Heart right ventricle (tissue), 16 donors: ENCODE results near the gene KIF24. TPM values are rescaled to one million over a fixed set of nuclear protein-coding genes. Genes with fewer than 3 reads are reported as not detected.

ENCODE experiments used
- ATAC-seq, 8 donors: fragments of 200-7000 bp; cut with Tn5 transposase; one replicate each; pipeline ENCODE4 v1.9.1; 2020; ENCODE audit warnings: mild to moderate bottlenecking in 8 of 8, moderate library complexity in 8 of 8, moderate number of reproducible peaks in 1 of 8
- DNase-seq, 2 donors: peaks; one replicate each; pipeline ENCODE4 v3.0.0-alpha.2; 2020
- H3K27ac ChIP-seq, 10 donors: fragments of 200-600 bp; sonication (generic) in 2 of 10; one replicate each; pipeline versions ENCODE4 v1.5.0 to v1.8.0; 2020 to 2022; ENCODE audit warnings: mild to moderate bottlenecking in 3 of 10
- H3K27me3 ChIP-seq, 7 donors: fragments of 200-600 bp; one replicate each; pipeline ENCODE4 v1.8.0; 2021 to 2022; ENCODE audit warnings: mild to moderate bottlenecking in 2 of 7
- H3K36me3 ChIP-seq, 9 donors: fragments of 200-600 bp; sonication (generic) in 1 of 9; one replicate each; pipeline versions ENCODE4 v1.5.0 to v1.8.0; 2020 to 2022; ENCODE audit warnings: mild to moderate bottlenecking in 2 of 9
- H3K4me1 ChIP-seq, 9 donors: fragments of 200-600 bp; sonication (generic) in 1 of 9; one replicate each; pipeline versions ENCODE4 v1.5.0 to v1.8.0; 2020 to 2022; ENCODE audit warnings: mild to moderate bottlenecking in 4 of 9
- H3K4me3 ChIP-seq, 10 donors: fragments of 200-600 bp; sonication (generic) in 2 of 10; one replicate each; pipeline versions ENCODE4 v1.5.0 to v1.8.0; 2020 to 2022; ENCODE audit warnings: mild to moderate bottlenecking in 7 of 10, moderate library complexity in 2 of 10
- H3K9me3 ChIP-seq, 11 donors: fragments of 200-600 bp in 10 of 11; sonication (generic) in 2 of 11; one replicate each; pipeline versions ENCODE4 v1.5.0 to v1.8.0; 2013 to 2022; ENCODE audit warnings: mild to moderate bottlenecking in 2 of 11, control low read depth in 1 of 11, moderate library complexity in 1 of 11
- WGBS, 2 donors: extraction: QIAGEN DNeasy Blood & Tissue Kit; methylation state at CpG; one replicate each; pipeline ENCODE4 v1.1.7; 2013; ENCODE audit warnings: inconsistent platforms in 1 of 2; 5-methylcytosine and 5-hydroxymethylcytosine counted together
- intact Hi-C, 10 donors: fragments of 100-400 bp; cut with DNase I; formaldehyde crosslinking; loops; one replicate each; pipeline versions ENCODE4 v1.11.1 to v1.14.2; 2022
- polyA plus RNA-seq, 2 donors: library from polyadenylated mRNA; stranded (reverse); fragments of 200-250 nt; gene quantifications; one replicate each; pipeline ENCODE4 v1.2.3, GENCODE V29; 2013
- total RNA-seq, 10 donors: library from RNA; stranded (reverse); fragmentation: NEBNext Ultra II Directional in 3 of 10; extraction: Animal tissue kit (Norgen Biotek cat#: 25700) in 3 of 10; gene quantifications; one replicate each; pipeline versions ENCODE4 v1.2.1 to v1.2.4, GENCODE V29; 2021 to 2023
- TF ChIP-seq, protein P1 (sequence below), 9 donors: fragments of 200-600 bp; sonication (generic) in 2 of 9; IDR thresholded peaks; one replicate each; pipeline versions ENCODE4 v1.5.0 to v1.8.0; 2021 to 2022; ENCODE audit warnings: antibody characterized with exemption in 9 of 9, mild to moderate bottlenecking in 5 of 9, moderate library complexity in 1 of 9
- donor health status: Arrhythmogenic right ventricular cardiomyopathy.
- donor health status: ischemic (EF 13 %, LVEDD 7.1; RV severe dilation, severe dysfunction).
- donor health status: healthy with polysubstance abuse.
- donor health status: DM: no; HTN: yes; CAD: no.
- donor health status: DM: no; HTN: no; CAD: no.
- donor health status: ischemic (EF 25% LVEDD 6.9; RV normal size, moderate dysfunction).
- donor health status: ischemic (EF 25% LVEDD 5.7; RV mildly dilated, moderate dysfunction).
- donor health status: healthy.
- donor health status: DM: yes; HTN: yes; CAD: no.
- donor health status: Ischemic cardiomyopathy.
- donor health status: ischemic (EF 35%, LVEDD 5.7; RV mildly dilated, moderate dysfunction).
- donor health status: nonischemic (EF 11% LVEDD 7.7; RV severe dilation, severe dysfunction).
- donor health status: DM: yes; HTN: yes; CAD: no.
- donor health status: PGD.
- donor health status: ischemic (EF 29% LVEDD 5.4; RV normal size, mild dysfunction).
- donor health status: nonischemic (EF 23%, LVEDD 6.1; RV moderate dilation, normal function).

The KIF24 gene
- total and polyA plus RNA-seq, 12 donors = 0.25 to 1.2 (median 0.43) TPM

DNA sequence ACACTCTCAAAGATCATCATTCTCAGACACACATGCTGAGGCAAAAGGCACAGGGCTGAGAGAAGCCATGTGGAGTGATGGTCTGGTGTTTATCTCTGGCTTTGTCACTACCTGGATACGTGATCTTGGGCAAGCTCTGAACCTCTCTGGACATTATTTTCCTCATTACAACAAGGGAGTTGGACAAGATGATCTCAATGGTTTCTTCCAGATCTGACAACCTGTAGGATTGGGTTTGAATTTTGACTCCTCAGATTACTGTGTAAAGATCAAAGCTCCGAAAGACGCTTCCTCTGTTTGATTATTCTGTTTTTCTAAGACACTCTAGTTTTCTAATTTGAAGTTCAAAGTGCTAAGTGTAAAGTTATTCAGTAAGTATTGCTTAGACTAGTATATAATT lies 20.3 kb upstream of the KIF24 start:
- H3K27me3 ChIP-seq = no peaks in the 10 kb centered on the region
- no peak overlapping the region for H3K27ac ChIP-seq
- H3K4me3 ChIP-seq = no peak overlapping the region
- no peak for ATAC-seq
- H3K9me3 ChIP-seq = no peaks in the 10 kb centered on the region
- peaks cover 0 to 7% (median 0%) of the 10 kb centered on the region in 9 donors for H3K36me3 ChIP-seq
- WGBS, 2 donors = 97 to 98% methylated on average over 3 of the region's 3 CpGs
- intact Hi-C loops = loop anchor here in 1 of 10 donors (10.0 kb wide), 1 partner anchor 255 kb away; no protein-coding TSS in a partner anchor
- TF ChIP-seq, protein P1, sequence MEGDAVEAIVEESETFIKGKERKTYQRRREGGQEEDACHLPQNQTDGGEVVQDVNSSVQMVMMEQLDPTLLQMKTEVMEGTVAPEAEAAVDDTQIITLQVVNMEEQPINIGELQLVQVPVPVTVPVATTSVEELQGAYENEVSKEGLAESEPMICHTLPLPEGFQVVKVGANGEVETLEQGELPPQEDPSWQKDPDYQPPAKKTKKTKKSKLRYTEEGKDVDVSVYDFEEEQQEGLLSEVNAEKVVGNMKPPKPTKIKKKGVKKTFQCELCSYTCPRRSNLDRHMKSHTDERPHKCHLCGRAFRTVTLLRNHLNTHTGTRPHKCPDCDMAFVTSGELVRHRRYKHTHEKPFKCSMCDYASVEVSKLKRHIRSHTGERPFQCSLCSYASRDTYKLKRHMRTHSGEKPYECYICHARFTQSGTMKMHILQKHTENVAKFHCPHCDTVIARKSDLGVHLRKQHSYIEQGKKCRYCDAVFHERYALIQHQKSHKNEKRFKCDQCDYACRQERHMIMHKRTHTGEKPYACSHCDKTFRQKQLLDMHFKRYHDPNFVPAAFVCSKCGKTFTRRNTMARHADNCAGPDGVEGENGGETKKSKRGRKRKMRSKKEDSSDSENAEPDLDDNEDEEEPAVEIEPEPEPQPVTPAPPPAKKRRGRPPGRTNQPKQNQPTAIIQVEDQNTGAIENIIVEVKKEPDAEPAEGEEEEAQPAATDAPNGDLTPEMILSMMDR (IDR thresholded peaks at IDR 0.05) = no peak
- H3K4me1 ChIP-seq = peaks cover 0 to 31% (median 14%) of the 10 kb centered on the region in 9 donors
- DNase-seq = no peak

DNA sequence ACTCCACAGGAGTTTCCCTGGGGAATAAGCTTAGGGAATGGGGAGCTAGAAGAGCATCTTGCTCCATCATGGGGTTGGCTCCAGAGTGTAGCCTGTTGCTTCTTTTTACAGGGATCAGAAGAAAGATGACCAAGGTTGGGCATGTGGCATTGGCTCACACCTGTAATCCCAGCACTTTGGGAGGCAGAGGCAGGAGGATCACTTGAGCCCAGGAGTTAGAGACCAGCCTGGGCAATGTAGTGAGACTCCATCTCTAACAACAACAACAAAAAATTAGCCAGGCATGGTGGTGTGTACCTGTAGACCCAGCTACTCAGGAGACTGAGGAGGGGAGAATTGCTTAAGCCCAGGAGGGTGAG lies 18.7 kb upstream of the KIF24 start:
- Histone ChIP-seq H3K4me1 (peaks cover 0 to 37% (median 18%) of the 10 kb centered on the region in 9 donors), H3K27me3 (no peaks in the 10 kb centered on the region), H3K4me3 (no peak overlapping the region), H3K36me3 (peaks cover 0 to 17% (median 4%) of the 10 kb centered on the region in 9 donors), H3K9me3 (no peaks in the 10 kb centered on the region), H3K27ac (no peak overlapping the region)
- no peak for DNase-seq
- TF ChIP-seq, protein P1 (IDR thresholded peaks at IDR 0.05) = no peak
- intact Hi-C loops = loop anchor here in 1 of 10 donors (10.0 kb wide), 1 partner anchor 257 kb away; no protein-coding TSS in a partner anchor
- no peak for ATAC-seq

DNA sequence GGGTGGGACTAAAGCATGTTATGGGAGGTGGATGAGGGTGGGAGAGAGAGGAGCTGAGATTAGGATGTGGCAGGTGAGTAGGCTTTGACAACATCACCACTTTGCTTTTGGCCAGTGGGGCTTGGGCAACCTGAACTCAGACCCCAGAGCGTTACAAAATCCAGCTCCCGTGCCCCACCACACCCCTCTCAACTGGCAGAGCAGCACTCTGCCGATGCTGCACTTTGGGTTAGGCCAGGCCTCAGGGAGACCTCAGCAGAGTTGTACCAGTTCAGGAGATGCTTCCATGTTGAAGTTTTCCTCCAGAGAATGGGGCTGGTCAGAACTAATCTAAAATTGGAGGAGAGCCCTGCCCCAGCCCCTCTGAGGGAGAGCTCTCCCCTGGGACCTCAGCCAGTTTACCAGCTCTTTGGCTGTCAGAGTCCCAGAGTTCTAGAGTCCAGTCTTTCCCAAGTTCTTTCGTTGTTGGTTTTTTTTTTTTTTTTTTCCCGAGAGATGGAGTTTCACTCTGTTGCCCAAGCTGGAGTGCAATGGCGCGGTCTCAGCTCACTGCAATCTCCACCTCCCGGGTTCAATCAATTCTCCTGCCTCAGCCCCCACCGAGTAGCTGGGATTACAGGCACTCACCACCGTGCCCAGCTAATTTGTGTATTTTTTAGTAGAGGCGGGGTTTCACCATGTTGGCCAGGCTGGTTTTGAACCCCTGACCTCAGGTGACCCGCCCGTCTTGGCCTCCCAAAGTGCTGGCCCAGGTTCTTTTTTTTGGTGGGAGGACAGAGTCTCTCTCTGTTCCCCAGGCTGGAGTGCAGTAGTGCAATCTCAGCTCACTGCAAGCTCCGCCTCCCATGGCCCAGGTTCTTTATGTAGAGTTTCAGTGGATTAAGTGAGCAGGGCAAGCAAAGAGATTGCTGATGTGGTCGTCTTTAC lies 18.1 kb upstream of the KIF24 start:
- DNase-seq (no peak), ATAC-seq (no peak)
- Histone ChIP-seq H3K36me3 (peaks cover 0 to 24% (median 4%) of the 10 kb centered on the region in 9 donors), H3K9me3 (no peaks in the 10 kb centered on the region), H3K27me3 (no peaks in the 10 kb centered on the region), H3K4me3 (no peak overlapping the region), H3K4me1 (peaks cover 0 to 43% (median 18%) of the 10 kb centered on the region in 9 donors), H3K27ac (no peak overlapping the region)
- TF ChIP-seq, protein P1 (IDR thresholded peaks at IDR 0.05) = no peak
- WGBS, 2 donors = 91 to 92% methylated on average over 15 of the region's 15 CpGs
- intact Hi-C loops = loop anchor here in 1 of 10 donors (10.0 kb wide), 1 partner anchor 258 kb away; no protein-coding TSS in a partner anchor

DNA sequence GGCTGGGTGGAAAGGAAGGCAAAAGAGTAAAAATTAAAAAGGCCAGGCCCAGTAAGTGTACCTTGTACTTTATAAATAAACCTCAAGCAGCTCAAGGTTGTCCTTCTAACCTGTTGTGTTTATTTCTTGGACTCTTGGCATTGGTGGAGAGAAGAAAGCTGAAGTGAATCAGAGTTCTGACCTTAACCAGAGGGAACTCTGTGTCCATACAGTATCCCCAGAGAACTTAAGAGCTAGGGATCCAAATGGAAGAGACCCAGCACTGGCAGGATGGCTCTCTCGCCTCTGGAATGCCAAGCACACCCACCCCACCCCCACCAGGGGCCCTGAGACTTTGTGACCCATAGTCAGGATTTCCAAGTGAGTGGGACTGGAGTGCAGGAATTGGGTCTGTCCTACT lies 14.5 kb upstream of the KIF24 start:
- ATAC-seq = peak in 3 of 8 donors; percentile 31 to 63 (median 47)
- H3K36me3 ChIP-seq = peaks cover 0 to 55% (median 17%) of the 10 kb centered on the region in 9 donors
- intact Hi-C loops = loop anchor here in 1 of 10 donors (10.0 kb wide), 1 partner anchor 261 kb away; no protein-coding TSS in a partner anchor
- no peak for DNase-seq
- no peak overlapping the region for H3K4me3 ChIP-seq
- peak overlapping the region in 7 of 10 donors; percentile 10 to 66 (median 62) for H3K27ac ChIP-seq
- no peaks in the 10 kb centered on the region for H3K9me3 ChIP-seq
- TF ChIP-seq, protein P1 (IDR thresholded peaks at IDR 0.05) = no peak
- no peaks in the 10 kb centered on the region for H3K27me3 ChIP-seq
- 73 to 77% methylated on average over 1 of the region's 1 CpG for WGBS, 2 donors
- peaks cover 0 to 49% (median 19%) of the 10 kb centered on the region in 9 donors for H3K4me1 ChIP-seq
